ENCODE data around the gene ZNF410.

Gene ZNF410

GRCh38 chr14:73955674-73956073 lies 69.0 kb downstream of the ZNF410 start:
- no peak for DNase-seq (ENCODE audit: low read depth)

GRCh38 chr14:73958591-73958990 lies 71.9 kb downstream of the ZNF410 start:
- no peak for DNase-seq (ENCODE audit: low read depth)

DNA sequence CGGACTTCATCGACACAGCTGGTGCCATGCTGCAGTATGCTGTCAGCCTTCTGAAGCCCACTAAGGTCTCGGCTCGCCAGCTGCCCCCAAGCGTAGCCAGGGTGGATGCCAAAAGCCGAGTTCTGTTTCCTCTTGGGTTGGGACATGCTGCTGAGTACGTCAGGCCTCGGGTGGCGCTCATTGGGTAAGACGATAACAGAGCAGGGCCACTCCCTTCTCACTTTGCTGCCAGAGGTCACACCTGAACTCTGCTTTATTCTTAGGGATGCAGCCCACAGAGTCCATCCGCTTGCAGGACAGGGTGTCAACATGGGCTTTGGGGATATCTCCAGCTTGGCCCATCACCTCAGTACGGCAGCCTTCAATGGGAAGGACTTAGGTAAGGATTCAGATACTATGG lies 74.5 kb downstream of the ZNF410 start:
- no peak for DNase-seq (ENCODE audit: low read depth)

- DNase-seq (ENCODE audit: low read depth) = no peak
Measured at GRCh38 chr14:73965216-73965615, 78.6 kb downstream of the ZNF410 start.

- DNase-seq (ENCODE audit: low read depth) = no peak
Measured at GRCh38 chr14:73968885-73969284, 82.2 kb downstream of the ZNF410 start.

- no peak for DNase-seq (ENCODE audit: low read depth)
Measured at GRCh38 chr14:73973497-73973896, 86.8 kb downstream of the ZNF410 start.

GRCh38 chr14:73976125-73976524 lies 89.5 kb downstream of the ZNF410 start:
- DNase-seq (ENCODE audit: low read depth) = no peak

DNA sequence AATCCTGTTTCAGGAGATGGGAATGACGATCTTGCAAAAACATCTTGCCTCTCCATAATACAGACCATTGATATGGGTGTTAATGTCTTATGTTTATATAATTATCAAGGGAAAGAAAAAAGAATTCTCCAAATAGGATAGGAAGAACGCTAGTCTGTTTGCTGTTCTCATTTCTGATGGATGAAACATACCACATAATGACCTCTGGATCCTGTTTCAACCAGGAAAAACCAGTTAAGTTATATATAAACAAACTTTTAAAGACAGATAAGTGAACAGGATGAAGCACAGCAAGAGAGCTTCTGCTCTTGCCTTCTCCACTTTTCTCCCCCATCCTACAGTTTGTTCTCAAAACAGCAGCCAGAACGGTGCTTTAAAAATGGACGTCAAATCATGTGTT lies 91.2 kb downstream of the ZNF410 start:
- no peak for DNase-seq (ENCODE audit: low read depth)
